Medulla oblongata (tissue), 1 donor: ENCODE results near the gene SRGAP3.

Experiments used
- DNase-seq: peaks from one replicate; pipeline ENCODE4 v3.0.0-alpha.2; 2015; ENCODE audit errors: extremely low spot score

Gene SRGAP3

GRCh38 chr3:9201955-9202354, 47.5 kb downstream of the SRGAP3 start:
- DNase-seq, result no peak

DNA sequence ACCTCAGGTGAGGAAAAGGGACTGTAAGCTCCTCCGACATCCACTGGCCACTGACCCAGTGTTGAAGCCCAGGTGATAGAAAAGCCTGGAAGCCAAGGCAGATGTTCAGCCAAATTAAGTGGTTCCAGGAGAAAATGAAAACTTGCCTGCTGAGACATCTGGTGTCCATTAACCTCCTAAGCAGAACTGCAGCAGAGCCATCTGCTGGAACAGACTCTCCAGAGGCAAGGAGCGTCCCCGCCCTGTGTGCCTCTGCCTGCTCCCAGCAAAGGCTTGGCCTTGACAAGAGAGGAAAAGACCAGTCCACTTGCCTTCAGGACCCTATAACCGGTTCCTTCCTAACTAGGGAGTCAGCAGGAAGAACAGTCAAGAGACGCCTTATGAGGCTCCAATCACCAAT, 48.2 kb downstream of the SRGAP3 start:
- no peak for DNase-seq

DNA sequence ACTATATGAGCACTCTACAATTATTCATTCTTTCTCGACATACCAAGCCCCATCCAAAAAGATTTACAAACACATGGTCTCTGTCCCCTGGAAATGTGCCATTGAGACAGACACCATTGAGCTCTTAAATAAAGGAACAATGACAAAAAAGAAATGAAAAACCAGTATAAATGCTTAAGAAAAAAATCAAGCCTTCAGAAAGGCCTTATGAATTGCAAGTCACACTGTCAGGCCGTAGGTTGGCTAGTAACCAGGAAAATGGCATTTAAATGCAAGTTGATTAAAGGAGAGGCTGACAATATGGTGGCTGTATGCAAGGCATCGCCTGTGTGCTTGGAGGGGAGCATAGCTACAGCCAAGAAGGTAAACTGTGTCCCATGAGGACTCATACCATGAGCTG, 49.7 kb downstream of the SRGAP3 start:
- no peak for DNase-seq

GRCh38 chr3:9198899-9199335, 50.5 kb downstream of the SRGAP3 start:
- DNase-seq, result peak; percentile 85

- no peak for DNase-seq
Measured at GRCh38 chr3:9198261-9198660, 51.2 kb downstream of the SRGAP3 start.

DNA sequence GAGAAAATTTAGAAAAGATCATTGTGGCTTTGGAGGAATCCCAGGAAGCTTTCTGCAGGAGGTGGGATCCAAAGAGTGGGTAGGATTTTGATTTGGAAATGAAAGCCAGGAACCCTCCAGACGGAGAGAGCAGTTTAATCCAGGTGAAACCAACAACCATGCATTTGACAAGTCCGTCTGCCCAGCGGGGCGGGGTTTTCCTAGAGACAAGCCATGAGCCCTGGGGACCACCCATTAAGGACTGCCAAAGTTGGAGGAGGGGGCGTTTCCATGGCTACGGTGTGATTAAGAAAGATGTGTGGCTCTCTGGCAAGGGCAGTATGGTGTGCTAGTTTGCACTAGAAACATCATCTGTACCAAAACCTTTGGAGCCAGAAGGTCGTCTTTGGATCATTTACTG, 53.4 kb downstream of the SRGAP3 start:
- DNase-seq, result no peak

GRCh38 chr3:9195390-9195789, 54.1 kb downstream of the SRGAP3 start:
- no peak for DNase-seq

- no peak for DNase-seq
Measured at GRCh38 chr3:9194509-9195184, 54.8 kb downstream of the SRGAP3 start.

DNA sequence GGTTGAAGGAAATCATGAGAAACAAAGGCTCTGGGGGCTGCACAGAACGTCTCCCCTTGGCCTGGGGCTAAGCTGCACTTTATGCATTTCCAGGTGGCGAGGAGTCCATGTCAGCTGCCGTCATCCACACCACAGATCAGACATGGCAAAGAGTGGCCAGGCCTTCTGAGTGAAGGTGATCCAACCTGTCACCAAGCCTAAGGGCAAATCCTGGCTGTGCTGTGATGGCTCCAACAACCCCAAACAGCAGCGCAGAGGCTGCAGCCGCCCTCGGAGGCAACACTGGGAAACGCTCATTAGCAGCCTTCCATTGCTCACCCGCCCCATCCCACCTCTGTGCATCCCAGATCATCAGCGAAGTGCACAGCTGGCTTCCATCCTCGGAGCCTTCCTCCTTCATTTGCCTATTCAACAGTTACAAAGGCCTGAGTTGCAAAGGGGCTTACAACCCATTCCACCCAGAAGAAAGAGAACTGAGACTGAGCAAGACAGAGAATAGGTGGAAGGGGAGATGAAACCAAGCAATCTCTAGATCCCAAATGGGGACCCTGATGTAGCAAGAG, 55.7 kb downstream of the SRGAP3 start:
- DNase-seq, result no peak

DNA sequence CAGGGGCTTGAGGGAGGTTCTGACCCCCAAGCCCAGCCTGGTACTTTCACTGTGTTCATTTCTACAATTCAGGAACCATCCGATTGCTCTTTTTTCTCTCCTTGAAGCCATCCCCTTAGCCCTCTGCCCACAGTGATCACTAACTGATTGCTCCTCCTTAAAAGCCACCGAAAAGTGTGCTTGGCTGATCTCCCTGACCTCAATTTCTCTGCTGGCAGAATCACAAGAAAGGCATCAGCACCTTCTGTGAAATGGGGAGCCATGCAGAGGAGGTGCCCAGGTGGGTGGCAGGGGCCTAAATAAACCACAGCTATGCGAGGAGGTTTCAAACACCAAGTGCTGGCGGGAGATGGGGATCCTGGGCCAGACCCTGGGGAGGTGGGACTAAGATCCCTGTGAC, 56.2 kb downstream of the SRGAP3 start:
- no peak for DNase-seq

- DNase-seq, result no peak
Measured at GRCh38 chr3:9192248-9193025, 57.0 kb downstream of the SRGAP3 start.

DNA sequence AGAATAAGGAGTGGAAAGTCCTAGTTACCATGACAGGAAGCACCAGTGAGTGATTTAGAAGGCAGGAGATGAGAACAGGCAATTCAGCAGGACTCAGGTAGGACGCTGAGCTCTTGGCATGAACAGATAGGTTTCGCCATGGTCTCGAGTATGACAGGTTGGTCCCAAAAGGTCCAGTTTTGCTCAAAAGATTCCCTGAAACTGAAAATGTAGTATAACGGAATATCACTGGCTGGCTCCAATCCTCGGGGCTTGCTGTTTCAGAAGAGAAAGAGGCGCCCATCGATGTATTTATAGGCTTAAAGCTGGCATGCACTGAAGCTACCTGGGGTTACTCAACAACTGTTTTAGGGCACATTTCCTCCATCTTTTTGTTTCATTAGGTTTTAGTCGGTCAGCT, 59.2 kb downstream of the SRGAP3 start:
- no peak for DNase-seq

DNA sequence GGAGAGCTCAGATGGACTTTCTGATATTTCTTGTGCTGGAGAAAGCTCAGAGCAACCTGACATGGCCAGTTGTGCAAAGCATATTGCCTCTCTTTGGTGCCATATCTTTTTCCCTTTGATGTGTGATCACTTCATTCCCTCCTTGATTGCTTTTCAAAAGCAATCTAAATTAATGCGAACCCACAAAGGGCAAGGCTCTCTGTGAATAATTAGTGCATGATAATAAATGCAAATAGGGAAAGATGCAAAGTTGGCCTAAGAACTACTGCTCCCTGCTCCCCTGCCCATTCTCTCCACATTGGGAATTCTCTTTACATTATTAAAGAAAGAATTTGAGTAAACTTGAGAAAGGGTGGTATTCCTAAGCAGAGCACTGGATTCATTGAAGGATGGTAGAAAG, 60.9 kb downstream of the SRGAP3 start:
- DNase-seq, result no peak

DNA sequence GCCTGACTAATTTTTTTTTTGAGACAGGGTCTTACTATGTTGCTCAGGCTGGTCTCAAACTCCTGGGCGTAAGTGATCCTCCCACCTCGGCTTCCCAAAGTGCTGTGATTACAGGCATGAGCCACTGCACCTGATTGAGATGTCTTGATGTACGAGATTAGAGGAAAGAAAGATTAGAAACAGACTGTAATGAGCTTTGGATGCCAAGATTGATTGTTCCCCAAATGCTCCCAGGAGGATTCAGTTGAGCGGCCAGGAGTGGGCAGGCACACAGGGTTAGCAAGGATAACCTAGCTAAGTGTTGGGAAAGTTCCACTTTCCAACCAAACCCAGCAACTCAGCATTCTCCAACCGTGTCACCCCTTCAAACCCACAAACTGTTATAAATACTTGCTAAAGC, 63.7 kb downstream of the SRGAP3 start:
- no peak for DNase-seq

- DNase-seq, result no peak
Measured at GRCh38 chr3:9185046-9185445, 64.4 kb downstream of the SRGAP3 start.

DNA sequence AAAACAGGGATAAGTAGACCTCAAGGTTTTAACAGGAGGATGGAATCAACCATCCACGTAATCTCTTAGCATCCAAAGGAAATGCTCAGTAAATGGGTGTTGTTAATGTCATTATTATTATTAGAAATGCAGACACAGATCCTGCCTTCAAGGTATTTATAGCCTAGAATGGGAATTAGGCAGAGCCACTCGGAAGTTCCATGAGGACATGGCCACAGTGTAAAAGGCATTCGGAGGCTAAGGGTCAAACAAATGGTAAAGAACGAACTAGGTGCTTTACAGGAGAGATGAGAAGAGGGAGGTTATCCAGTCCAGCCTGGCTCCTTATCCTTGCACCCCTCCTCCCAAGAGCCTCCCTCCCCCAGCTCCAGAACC, 65.0 kb downstream of the SRGAP3 start:
- no peak for DNase-seq

DNA sequence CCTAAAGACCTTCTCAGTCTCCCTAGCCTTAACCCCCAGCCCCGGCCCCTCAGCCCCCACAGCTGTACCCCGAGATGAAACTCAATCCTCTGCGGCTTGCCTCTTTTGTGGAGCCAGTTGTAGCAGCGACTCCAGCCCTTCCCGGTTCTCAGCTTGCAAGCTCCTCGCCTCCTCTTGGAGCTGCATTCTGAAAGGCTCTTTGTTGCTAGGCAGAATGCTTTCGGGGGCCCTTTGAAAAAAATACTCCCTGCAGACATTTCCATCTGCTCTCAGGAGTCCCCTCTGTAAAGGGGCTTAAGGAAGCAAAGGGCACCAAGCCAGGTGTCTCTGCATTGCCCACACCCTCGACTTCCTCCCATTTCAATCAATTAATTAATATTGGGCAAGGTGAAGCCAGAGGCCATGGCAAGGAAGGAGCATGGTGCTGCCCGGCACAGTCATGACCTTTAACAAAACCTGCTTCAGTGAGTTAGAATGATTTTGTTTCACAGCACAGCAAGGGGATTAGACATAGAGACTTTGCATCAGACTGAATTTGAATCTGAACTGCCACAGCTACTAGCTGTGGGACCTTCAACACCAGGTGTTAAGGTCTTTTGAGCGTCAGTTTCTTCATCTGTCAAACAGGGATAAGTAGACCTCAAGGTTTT, 65.5 kb downstream of the SRGAP3 start:
- peak; percentile 80 for DNase-seq

GRCh38 chr3:9183011-9183410, 66.4 kb downstream of the SRGAP3 start:
- peak; percentile 88 for DNase-seq

- DNase-seq, result peak; percentile 75
Measured at GRCh38 chr3:9180764-9181117, 68.7 kb downstream of the SRGAP3 start.

GRCh38 chr3:9179826-9180763, 69.4 kb downstream of the SRGAP3 start:
- peak; percentile 66 for DNase-seq

GRCh38 chr3:9178697-9179096, 70.7 kb downstream of the SRGAP3 start:
- DNase-seq, result no peak

DNA sequence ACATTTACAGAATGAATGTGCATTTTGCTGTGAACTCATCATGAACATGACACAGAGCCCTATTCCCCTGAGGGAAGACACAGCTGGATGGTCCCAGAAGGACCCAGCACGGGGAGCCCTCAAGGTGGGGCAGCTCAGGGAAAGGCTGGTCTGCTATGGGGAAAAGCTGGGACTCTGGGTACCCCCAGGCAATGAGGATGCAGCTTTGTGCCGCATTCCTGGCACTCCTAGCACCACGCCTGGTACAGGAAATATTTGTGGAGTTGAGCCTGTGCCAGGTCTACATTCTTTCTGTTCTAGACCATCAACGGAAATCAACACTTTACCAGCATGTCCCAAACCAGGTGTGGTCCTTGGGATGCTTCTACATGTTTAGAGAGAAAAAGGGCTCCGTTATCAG, 74.0 kb downstream of the SRGAP3 start:
- DNase-seq, result no peak
